ENCODE results near the gene DCTPP1.

The DCTPP1 gene

DNA sequence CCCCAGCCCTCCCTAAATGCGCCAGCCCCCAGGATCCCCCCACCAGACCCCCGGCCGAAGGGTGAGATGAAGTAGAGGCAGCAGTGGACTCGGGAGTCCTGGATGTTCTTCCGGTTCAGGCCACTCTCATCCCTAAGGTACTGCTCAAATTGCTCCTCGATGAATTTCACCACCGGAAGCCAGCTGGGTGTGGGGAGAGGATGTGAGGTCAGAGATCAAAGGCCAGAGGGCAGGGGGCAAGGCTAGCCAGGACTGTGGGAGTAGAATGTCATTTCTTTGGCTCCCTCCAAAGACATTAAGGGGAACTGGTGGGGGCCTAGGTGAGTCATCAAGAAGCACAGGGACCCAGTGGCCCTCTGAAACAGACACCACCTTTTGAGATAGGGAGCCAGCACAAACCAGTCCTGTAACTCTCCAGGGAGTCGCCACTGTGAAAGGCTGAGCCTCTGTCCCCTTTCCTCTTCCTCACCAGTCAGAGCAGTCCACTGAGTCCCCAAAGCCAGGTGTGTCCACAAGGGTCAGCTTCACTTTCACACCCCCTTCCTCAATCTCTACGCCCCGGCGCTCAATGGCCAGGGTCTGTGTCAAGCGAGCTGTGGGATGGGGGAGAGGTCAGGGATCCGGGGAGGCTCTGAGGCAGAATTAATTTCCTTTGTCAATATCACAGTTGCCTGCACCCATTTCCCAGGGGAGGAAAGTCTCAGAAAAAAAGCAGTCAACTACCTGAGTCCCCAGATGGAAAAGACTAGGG is 48.4 kb downstream of the DCTPP1 start:
- no peak for DNase-seq (ENCODE audit: low read depth)

DNA sequence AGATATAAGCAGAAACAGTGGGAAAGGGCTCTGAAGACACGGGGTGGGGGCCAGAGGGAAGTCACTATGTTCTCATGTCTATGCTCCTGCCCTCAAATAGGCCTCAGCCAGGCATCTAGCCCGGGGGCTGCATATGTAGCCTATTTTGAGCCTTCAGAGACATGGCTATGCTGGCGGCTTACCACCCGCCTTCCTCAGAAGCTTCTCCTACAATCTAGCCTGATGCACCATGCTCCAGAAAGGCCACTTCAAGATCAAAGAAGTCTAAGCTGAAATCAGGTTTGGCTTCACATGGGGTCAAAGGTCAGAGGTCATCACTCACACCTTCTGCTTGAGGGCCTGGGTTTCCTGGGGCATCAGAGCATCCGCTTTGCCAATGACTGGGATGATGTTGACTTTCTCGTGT is 49.0 kb downstream of the DCTPP1 start:
- no peak for DNase-seq (ENCODE audit: low read depth)

DNA sequence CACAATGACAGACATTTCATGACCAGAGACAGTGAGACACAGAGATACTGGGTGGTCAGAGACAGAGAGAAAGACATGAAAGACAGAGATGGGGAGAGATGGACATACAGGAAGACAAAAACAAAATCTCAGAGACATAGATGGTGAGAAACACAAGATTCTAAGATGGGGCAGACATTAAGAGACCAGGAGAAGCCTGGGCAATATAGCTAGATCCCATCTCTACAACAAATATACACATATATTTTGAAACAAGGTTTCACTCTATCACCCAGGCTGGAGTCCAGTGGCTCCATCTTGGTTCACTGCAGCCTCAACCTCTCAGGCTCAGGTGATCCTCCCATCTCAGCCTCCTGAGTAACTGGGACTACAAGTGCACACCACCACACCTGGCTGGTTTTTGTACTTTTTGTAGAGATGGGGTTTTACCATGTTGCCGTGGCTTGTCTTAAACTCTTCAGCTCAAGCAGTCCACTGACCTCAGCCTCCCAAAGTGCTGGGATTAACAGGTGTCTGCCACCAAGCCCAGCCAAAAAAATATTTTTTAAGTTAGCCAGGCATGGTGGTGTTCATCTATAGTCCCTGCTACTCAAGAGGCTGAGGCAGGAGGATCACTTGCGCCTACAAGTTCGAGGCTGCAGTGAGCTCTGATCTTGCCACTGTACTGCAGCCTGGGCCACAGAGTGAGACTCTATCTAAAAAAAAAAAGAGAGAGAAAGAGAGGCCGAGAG is 49.6 kb downstream of the DCTPP1 start:
- no peak for DNase-seq (ENCODE audit: low read depth)

DNA sequence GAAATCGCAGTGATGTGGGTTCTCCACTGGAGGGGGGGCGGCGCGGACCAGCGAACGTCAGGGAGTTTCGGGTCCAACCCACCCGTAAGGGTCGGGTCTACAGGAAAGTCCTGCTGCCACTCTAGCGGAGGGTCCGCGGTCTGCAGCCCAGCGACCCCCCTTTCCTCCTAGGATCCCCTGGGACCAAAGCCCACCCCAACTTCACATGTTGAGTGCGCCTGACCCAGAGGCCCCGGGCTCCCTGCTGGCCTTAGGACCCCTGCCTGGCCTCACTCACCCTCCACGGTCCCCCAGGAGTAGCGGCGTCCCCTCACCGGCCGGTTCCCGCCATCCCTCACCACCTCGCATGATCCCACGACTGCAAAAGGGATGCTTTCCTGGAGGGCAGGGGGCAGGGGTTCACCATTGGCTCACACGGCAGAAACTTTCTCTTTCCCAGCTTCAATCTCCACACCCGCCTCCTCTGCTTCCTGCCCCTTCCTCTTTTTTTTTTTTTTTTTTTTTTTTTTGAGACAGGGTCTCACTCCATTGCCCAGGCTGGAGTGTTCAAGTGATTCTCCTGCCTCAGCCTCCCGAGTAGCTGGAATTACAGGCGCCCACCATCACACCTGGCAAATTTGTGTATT is 50.6 kb downstream of the DCTPP1 start:
- DNase-seq (ENCODE audit: low read depth) = no peak

DNA sequence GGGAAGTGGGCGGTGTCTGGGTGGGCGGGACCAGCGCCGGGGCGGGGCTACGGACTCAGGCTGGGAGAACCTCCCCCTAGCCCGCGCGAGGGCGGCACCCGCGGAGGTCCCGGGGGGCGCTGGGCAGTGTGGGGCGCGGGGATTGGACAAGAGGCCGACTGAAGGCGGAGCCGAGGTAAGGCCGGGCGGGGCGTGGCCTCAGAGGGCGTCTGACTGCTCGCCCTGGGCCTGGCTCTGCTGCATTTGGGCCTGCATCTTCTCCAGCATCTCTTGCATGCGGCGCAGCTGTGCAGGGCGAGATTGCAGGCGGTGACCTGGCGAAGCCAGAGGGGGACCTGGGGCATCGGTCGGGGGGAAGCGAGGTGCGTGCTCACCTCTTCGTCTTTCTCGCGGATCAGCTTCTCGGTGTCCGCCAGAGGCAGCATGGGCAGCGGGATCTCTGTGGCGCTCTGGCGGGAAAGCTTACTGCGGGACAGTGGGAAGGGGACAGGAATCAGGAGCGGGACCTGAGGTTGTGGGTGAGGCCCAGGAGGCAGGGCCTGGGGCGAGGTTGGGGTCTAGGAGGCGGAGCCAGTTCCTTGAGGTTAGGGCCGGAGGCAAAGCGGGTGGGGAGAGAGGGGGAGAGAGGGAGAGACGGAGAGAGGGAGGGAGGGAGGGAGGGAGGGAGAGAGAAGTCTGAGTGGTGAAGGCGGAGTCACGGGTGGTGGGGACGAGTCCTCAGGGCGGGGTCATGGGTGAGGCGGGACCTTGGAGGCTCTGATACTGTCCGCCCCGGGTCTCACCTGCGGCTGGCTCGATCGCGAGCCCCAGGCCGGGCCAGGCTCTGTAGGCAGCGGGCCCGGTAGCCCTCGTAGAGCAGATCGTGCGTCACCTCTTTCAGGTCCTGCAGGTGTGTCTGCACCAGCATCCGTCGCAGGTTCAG is 51.3 kb downstream of the DCTPP1 start:
- DNase-seq (ENCODE audit: low read depth) = peak; percentile 97

DNA sequence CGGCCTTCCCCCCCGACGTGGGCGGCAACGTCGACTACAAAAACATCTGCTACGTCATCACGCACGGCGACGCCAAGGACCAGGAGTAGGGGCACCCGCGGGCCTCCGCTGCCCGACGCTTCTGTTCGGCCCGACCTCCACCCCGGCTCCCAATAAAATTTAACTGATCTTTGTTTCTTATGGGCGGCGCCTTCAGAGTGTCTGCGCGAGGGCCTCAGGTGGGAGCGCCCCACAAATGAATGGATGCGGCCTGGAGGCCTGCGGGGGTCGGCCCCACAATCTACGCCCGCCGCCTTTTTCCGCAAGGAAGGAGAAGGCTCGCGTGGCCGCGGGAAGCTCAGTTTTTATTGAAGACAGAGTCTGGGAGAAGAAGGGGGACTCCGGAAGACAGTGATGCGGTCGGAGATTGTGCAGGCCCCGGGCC is 52.0 kb downstream of the DCTPP1 start:
- peak; percentile 88 for DNase-seq (ENCODE audit: low read depth)

DNA sequence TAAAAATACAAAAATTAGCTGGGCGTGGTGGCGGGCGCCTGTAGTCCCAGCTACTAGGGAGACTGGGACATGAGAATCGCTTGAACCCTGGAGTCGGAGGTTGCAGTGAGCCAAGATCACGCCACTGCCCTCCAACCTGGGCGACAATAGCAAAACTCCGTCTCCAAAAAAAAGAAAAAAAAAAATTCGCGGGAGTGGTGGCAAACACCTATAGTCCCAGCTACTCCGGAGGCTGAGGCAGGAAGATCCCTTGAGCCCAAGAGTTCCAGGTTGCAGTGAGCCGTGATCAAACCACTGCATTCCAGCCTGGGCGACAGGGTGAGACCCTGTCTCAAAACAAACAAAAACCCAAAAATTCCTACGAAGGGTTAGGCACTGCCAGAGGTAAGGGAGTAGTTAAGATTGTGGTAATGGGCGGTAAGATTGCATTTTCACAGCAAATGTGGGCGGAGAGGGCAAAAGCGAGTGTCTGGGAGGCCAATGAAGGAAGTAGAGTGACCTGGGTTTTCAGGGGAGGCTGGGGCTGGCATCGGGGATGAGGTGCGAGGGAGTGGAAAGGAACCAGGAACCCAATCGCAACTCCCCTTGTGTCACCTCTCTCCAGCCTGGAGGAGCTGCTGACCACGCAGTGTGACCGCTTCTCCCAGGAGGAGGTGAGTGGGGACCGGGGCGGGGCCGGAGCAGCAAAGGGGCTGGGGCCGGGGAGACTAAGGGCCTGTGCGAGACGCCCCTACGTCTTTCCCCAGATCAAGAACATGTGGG is 52.6 kb downstream of the DCTPP1 start:
- no peak for DNase-seq (ENCODE audit: low read depth)

DNA sequence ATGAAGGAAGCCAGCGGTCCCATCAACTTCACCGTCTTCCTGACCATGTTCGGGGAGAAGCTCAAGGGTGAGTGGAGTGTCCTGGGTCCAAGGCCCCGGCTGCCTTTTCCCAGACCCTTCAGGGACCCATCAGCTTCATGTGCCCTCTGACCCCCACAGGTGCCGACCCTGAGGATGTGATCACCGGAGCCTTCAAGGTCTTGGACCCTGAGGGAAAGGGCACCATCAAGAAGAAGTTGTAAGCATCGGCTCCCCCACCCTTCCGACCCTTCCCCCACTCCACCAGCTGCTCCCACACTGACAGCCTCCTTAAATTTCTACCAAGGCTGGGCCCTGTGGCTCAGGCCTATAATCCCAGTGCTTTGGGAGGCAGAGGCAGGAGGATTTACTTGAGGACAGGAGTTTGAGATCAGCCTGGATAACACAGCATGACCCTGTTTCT is 53.3 kb downstream of the DCTPP1 start:
- DNase-seq (ENCODE audit: low read depth) = no peak

DNA sequence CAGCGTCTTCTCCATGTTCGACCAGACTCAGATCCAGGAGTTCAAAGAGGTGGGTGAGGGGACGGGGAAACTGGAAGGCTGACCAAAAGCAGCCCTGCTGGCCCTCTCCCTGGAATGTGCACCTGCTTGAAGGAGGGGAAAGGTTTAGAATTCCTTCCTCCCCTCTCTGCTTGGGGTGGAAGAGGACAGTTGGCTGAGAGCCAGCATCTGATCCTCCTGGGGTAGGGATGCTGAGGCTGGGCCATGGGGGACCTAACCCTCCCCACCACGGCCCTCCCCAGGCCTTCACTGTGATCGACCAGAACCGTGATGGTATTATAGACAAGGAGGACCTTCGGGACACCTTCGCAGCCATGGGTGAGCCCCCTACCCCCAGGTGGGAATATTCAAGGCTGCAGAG is 54.0 kb downstream of the DCTPP1 start:
- DNase-seq (ENCODE audit: low read depth) = no peak

DNA sequence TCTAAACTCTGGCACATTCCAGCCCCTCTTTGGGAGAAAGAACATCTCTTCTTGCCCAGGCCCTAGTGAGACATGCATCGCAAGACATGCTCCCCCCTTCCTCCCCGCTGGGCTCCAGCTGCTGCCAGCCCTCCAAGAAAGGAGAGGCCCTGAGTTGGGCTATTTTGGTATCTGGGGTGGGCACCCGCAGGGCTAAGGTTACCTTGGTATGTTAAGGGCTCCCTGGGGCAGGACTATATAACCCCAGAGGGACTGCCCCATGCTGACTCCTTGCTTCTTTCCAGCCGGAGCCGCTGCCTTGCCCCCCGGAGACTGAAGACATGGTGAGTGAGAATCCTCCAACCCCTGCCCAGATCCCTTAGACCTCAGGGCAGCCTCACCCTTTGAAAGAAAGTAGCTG is 55.3 kb downstream of the DCTPP1 start, which contains the start of gene MYL11:
Gene MYL11 (plus strand): TSS at position 265 of the 400 bp plus-strand sequence. CDS start 56 bp downstream, at position 321.
- no peak for DNase-seq (ENCODE audit: low read depth)
